Measurements from ENCODE around the gene PFKFB4.
A peak's percentile ranks its signal among the peaks of the same experiment; 100 is the strongest.
"Not testable (repeated sequence)": the region's sequence is repeated elsewhere in the genome, so short reads cannot be mapped to it uniquely, and the experiment has no call there.

PFKFB4 gene

GRCh38 chr3:48505968-48506504 is 50.6 kb downstream of the PFKFB4 start:
- Mint-ChIP-seq H3K9me3 (no peaks in the 10 kb centered on the region), H3K27ac (no peak overlapping the region), H3K4me3 (no peak overlapping the region), H3K4me1 (ENCODE audit: low read depth) (peaks cover 52% of the 10 kb centered on the region), H3K27me3 (no peaks in the 10 kb centered on the region), H3K36me3 (ENCODE audit: low read depth) (peaks cover 5% of the 10 kb centered on the region)

GRCh38 chr3:48505146-48505545 is 51.5 kb downstream of the PFKFB4 start:
- no peaks in the 10 kb centered on the region for H3K9me3 Mint-ChIP-seq
- peaks cover 9% of the 10 kb centered on the region for H3K36me3 Mint-ChIP-seq (ENCODE audit: low read depth)
- peak overlapping the region; percentile 80 for H3K4me3 Mint-ChIP-seq
- no peak overlapping the region for H3K27ac Mint-ChIP-seq
- no peaks in the 10 kb centered on the region for H3K27me3 Mint-ChIP-seq
- peaks cover 52% of the 10 kb centered on the region for H3K4me1 Mint-ChIP-seq (ENCODE audit: low read depth)

GRCh38 chr3:48504051-48504946 is 52.3 kb downstream of the PFKFB4 start, which contains the start of gene SHISA5:
Gene SHISA5 (minus strand): TSS chr3:48504174. CDS start chr3:48504094, 80 bp downstream.
- H3K4me3 Mint-ChIP-seq, result peak within 1 kb of the TSS; percentile 80
- no peaks in the 10 kb centered on the region for H3K27me3 Mint-ChIP-seq
- H3K4me1 Mint-ChIP-seq (ENCODE audit: low read depth), result peaks cover 52% of the 10 kb centered on the region
- peaks cover 12% of the 10 kb centered on the region for H3K36me3 Mint-ChIP-seq (ENCODE audit: low read depth)
- no peaks in the 10 kb centered on the region for H3K9me3 Mint-ChIP-seq
- peak within 1 kb of the TSS; percentile 63 for H3K27ac Mint-ChIP-seq

- Mint-ChIP-seq H3K27me3 (no peaks in the 10 kb centered on the region), H3K9me3 (no peaks in the 10 kb centered on the region), H3K4me1 (ENCODE audit: low read depth) (peaks cover 52% of the 10 kb centered on the region), H3K4me3 (peak overlapping the region; percentile 80), H3K27ac (peak overlapping the region; percentile 63), H3K36me3 (ENCODE audit: low read depth) (peaks cover 14% of the 10 kb centered on the region)
Observed at GRCh38 chr3:48503401-48504050, 53.1 kb downstream of the PFKFB4 start.

- H3K9me3 Mint-ChIP-seq, result no peaks in the 10 kb centered on the region
- no peaks in the 10 kb centered on the region for H3K27me3 Mint-ChIP-seq
- H3K4me3 Mint-ChIP-seq, result peak overlapping the region; percentile 80
- peaks cover 47% of the 10 kb centered on the region for H3K4me1 Mint-ChIP-seq (ENCODE audit: low read depth)
- H3K27ac Mint-ChIP-seq, result no peak overlapping the region
- H3K36me3 Mint-ChIP-seq (ENCODE audit: low read depth), result peaks cover 20% of the 10 kb centered on the region
Observed at GRCh38 chr3:48502728-48503168, 53.9 kb downstream of the PFKFB4 start.

- H3K27ac Mint-ChIP-seq, result no peak overlapping the region
Observed at GRCh38 chr3:48502121-48502520, 54.5 kb downstream of the PFKFB4 start.

GRCh38 chr3:48501196-48501595 is 55.4 kb downstream of the PFKFB4 start:
- no peak overlapping the region for H3K4me3 Mint-ChIP-seq
- no peaks in the 10 kb centered on the region for H3K27me3 Mint-ChIP-seq
- no peak overlapping the region for H3K27ac Mint-ChIP-seq
- no peaks in the 10 kb centered on the region for H3K9me3 Mint-ChIP-seq
- H3K4me1 Mint-ChIP-seq (ENCODE audit: low read depth), result peaks cover 38% of the 10 kb centered on the region
- H3K36me3 Mint-ChIP-seq (ENCODE audit: low read depth), result peaks cover 20% of the 10 kb centered on the region

More at GRCh38 chr3:48502121-48502520, 54.5 kb downstream of the PFKFB4 start:
- H3K4me1 Mint-ChIP-seq (ENCODE audit: low read depth), result peaks cover 41% of the 10 kb centered on the region
- H3K36me3 Mint-ChIP-seq (ENCODE audit: low read depth), result peaks cover 20% of the 10 kb centered on the region
- H3K9me3 Mint-ChIP-seq, result no peaks in the 10 kb centered on the region
- peak overlapping the region; percentile 80 for H3K4me3 Mint-ChIP-seq
- no peaks in the 10 kb centered on the region for H3K27me3 Mint-ChIP-seq

- peaks cover 20% of the 10 kb centered on the region for H3K36me3 Mint-ChIP-seq (ENCODE audit: low read depth)
- peaks cover 35% of the 10 kb centered on the region for H3K4me1 Mint-ChIP-seq (ENCODE audit: low read depth)
- H3K4me3 Mint-ChIP-seq, result no peak overlapping the region
- H3K27me3 Mint-ChIP-seq, result no peaks in the 10 kb centered on the region
- no peak overlapping the region for H3K27ac Mint-ChIP-seq
- H3K9me3 Mint-ChIP-seq, result no peaks in the 10 kb centered on the region
Observed at GRCh38 chr3:48500656-48501055, 55.9 kb downstream of the PFKFB4 start.

- Mint-ChIP-seq H3K9me3 (no peaks in the 10 kb centered on the region), H3K36me3 (ENCODE audit: low read depth) (peaks cover 15% of the 10 kb centered on the region), H3K27ac (peak overlapping the region; percentile 31), H3K4me1 (ENCODE audit: low read depth) (no peaks in the 10 kb centered on the region), H3K4me3 (no peak overlapping the region), H3K27me3 (no peaks in the 10 kb centered on the region)
Observed at GRCh38 chr3:48493203-48493501, 63.5 kb downstream of the PFKFB4 start.

GRCh38 chr3:48492461-48493202 is 64.0 kb downstream of the PFKFB4 start:
- Mint-ChIP-seq H3K4me3 (no peak overlapping the region), H3K9me3 (no peaks in the 10 kb centered on the region), H3K27me3 (no peaks in the 10 kb centered on the region), H3K36me3 (ENCODE audit: low read depth) (peaks cover 13% of the 10 kb centered on the region), H3K27ac (peak overlapping the region; percentile 31), H3K4me1 (ENCODE audit: low read depth) (no peaks in the 10 kb centered on the region)

GRCh38 chr3:48486952-48487351 is 69.7 kb downstream of the PFKFB4 start:
- Mint-ChIP-seq H3K9me3 (no peaks in the 10 kb centered on the region), H3K4me1 (ENCODE audit: low read depth) (no peaks in the 10 kb centered on the region), H3K27ac (no peak overlapping the region), H3K27me3 (no peaks in the 10 kb centered on the region), H3K4me3 (no peak overlapping the region), H3K36me3 (ENCODE audit: low read depth) (no peaks in the 10 kb centered on the region)

GRCh38 chr3:48482822-48483221 is 73.8 kb downstream of the PFKFB4 start:
- H3K4me3 Mint-ChIP-seq; H3K9me3 Mint-ChIP-seq; H3K27me3 Mint-ChIP-seq; H3K27ac Mint-ChIP-seq; H3K36me3 Mint-ChIP-seq (ENCODE audit: low read depth): not testable (repeated sequence)
- peaks cover 26% of the 10 kb centered on the region for H3K4me1 Mint-ChIP-seq (ENCODE audit: low read depth)

- not testable (repeated sequence) for H3K27me3 Mint-ChIP-seq; H3K9me3 Mint-ChIP-seq; H3K27ac Mint-ChIP-seq; H3K36me3 Mint-ChIP-seq (ENCODE audit: low read depth); H3K4me3 Mint-ChIP-seq
- H3K4me1 Mint-ChIP-seq (ENCODE audit: low read depth), result peaks cover 39% of the 10 kb centered on the region
Observed at GRCh38 chr3:48480891-48481290, 75.7 kb downstream of the PFKFB4 start.

- peaks cover 4% of the 10 kb centered on the region for H3K36me3 Mint-ChIP-seq (ENCODE audit: low read depth)
- H3K27ac Mint-ChIP-seq, result peak overlapping the region; percentile 95
- H3K27me3 Mint-ChIP-seq, result no peaks in the 10 kb centered on the region
- no peaks in the 10 kb centered on the region for H3K9me3 Mint-ChIP-seq
- peaks cover 44% of the 10 kb centered on the region for H3K4me1 Mint-ChIP-seq (ENCODE audit: low read depth)
- H3K4me3 Mint-ChIP-seq, result peak overlapping the region; percentile 77
Observed at GRCh38 chr3:48478626-48479555, 77.7 kb downstream of the PFKFB4 start.
